Measurements from ENCODE around the gene TMEM31. TPM values are rescaled to one million over a fixed set of nuclear protein-coding genes. Genes with fewer than 3 reads are reported as not detected.
A peak's percentile ranks its signal among the peaks of the same experiment; 100 is the strongest.

Gene TMEM31
- total RNA-seq, result not detected
- long read RNA-seq, donor 1, result 0 reads
- long read RNA-seq, donor 2, partial matches to known transcripts, result 0 of 1 reads
- long read RNA-seq, donor 2, other reads (novel, unspliced or antisense), result 1 of 1 reads

GRCh38 chrX:103710609-103711008, at the start of gene TMEM31:
Gene TMEM31, plus strand, starts transcription at chrX:103710909. Its CDS starts 1,350 bp downstream, at chrX:103712259.
- DNase-seq (ENCODE audit: low spot score), result no peak
- intact Hi-C loops (cut with DNase I), result loop anchor here in 1 of 2 donors (10.0 kb wide), 1 partner anchor 104 kb away; no protein-coding TSS in a partner anchor

- intact Hi-C loops (cut with DNase I), result no loop called here
- DNase-seq (ENCODE audit: low spot score), result no peak
Observed at GRCh38 chrX:103663981-103664762, 46.5 kb upstream of the TMEM31 start.

GRCh38 chrX:103666202-103667107, 44.3 kb upstream of the TMEM31 start:
- intact Hi-C loops (cut with DNase I), result no loop called here
- no peak for DNase-seq (ENCODE audit: low spot score)

GRCh38 chrX:103669745-103670144, 41.0 kb upstream of the TMEM31 start:
- DNase-seq (ENCODE audit: low spot score), result no peak
- intact Hi-C loops (cut with DNase I), result no loop called here

- DNase-seq (ENCODE audit: low spot score), result no peak
- intact Hi-C loops (cut with DNase I), result no loop called here
Observed at GRCh38 chrX:103674531-103675454, 35.9 kb upstream of the TMEM31 start.

GRCh38 chrX:103678199-103678993, 32.3 kb upstream of the TMEM31 start:
- intact Hi-C loops (cut with DNase I), result no loop called here
- no peak for DNase-seq (ENCODE audit: low spot score)

GRCh38 chrX:103681443-103681842, 29.3 kb upstream of the TMEM31 start:
- no peak for DNase-seq (ENCODE audit: low spot score)
- intact Hi-C loops (cut with DNase I), result loop anchor here in 1 of 2 donors (5.0 kb wide), 1 partner anchor 49 kb away; no protein-coding TSS in a partner anchor

GRCh38 chrX:103685396-103685795, 25.3 kb upstream of the TMEM31 start:
- DNase-seq (ENCODE audit: low spot score), result no peak
- intact Hi-C loops (cut with DNase I), result loop anchor here in 1 of 2 donors (5.0 kb wide), 1 partner anchor 148 kb away; no protein-coding TSS in a partner anchor

GRCh38 chrX:103686199-103687072, 24.3 kb upstream of the TMEM31 start, which contains the start of gene MORF4L2:
Gene MORF4L2, minus strand, starts transcription at chrX:103686699. Its CDS starts 9,672 bp downstream, at chrX:103677027.
- intact Hi-C loops (cut with DNase I), result loop anchor here in 1 of 2 donors (5.0 kb wide), 1 partner anchor 149 kb away; no protein-coding TSS in a partner anchor

GRCh38 chrX:103687073-103687695, 23.5 kb upstream of the TMEM31 start:
- intact Hi-C loops (cut with DNase I), result loop anchor here in 1 of 2 donors (5.0 kb wide), 1 partner anchor 150 kb away; no protein-coding TSS in a partner anchor
- DNase-seq (ENCODE audit: low spot score), result peak; percentile 97

More at GRCh38 chrX:103686199-103687072, 24.3 kb upstream of the TMEM31 start, which contains the start of gene MORF4L2:
- DNase-seq (ENCODE audit: low spot score), result peak; percentile 96

- DNase-seq (ENCODE audit: low spot score), result peak; percentile 84
- intact Hi-C loops (cut with DNase I), result loop anchor here in 1 of 2 donors (5.0 kb wide), 1 partner anchor 150 kb away; no protein-coding TSS in a partner anchor
Observed at GRCh38 chrX:103687696-103688201, 23.0 kb upstream of the TMEM31 start.

GRCh38 chrX:103688946-103689345, 21.8 kb upstream of the TMEM31 start:
- intact Hi-C loops (cut with DNase I), result loop anchor here in 1 of 2 donors (5.0 kb wide), 1 partner anchor 152 kb away; no protein-coding TSS in a partner anchor
- DNase-seq (ENCODE audit: low spot score), result no peak

GRCh38 chrX:103691059-103691458, 19.6 kb upstream of the TMEM31 start:
- no peak for DNase-seq (ENCODE audit: low spot score)
- intact Hi-C loops (cut with DNase I), result loop anchor here in 1 of 2 donors (10.0 kb wide), 1 partner anchor 124 kb away; no protein-coding TSS in a partner anchor

- intact Hi-C loops (cut with DNase I), result loop anchor here in 1 of 2 donors (10.0 kb wide), 1 partner anchor 117 kb away; no protein-coding TSS in a partner anchor
- no peak for DNase-seq (ENCODE audit: low spot score)
Observed at GRCh38 chrX:103697687-103698086, 13.0 kb upstream of the TMEM31 start.

GRCh38 chrX:103699243-103699642, 11.5 kb upstream of the TMEM31 start:
- intact Hi-C loops (cut with DNase I), result loop anchor here in 1 of 2 donors (10.0 kb wide), 1 partner anchor 116 kb away; no protein-coding TSS in a partner anchor
- no peak for DNase-seq (ENCODE audit: low spot score)

Data from posterior vena cava (tissue), 2 donors.